RPMI8226 (cell line): ENCODE measurements around the gene RRAGA.
"Not testable (repeated sequence)": the region's sequence is repeated elsewhere in the genome, so short reads cannot be mapped to it uniquely, and the experiment has no call there.

Experiments
- DNase-seq: peaks from one replicate; pipeline ENCODE4 v3.0.0-alpha.2; 2015

RRAGA gene

GRCh38 chr9:19087106-19088000 lies 38.1 kb downstream of the RRAGA start:
- DNase-seq = no peak

GRCh38 chr9:19097431-19097830 lies 48.2 kb downstream of the RRAGA start:
- not testable (repeated sequence) for DNase-seq
